Measurements from ENCODE around the gene STAC2. TPM values are rescaled to one million over a fixed set of nuclear protein-coding genes. Genes with fewer than 3 reads are reported as not detected.

Gene STAC2
- total RNA-seq, 1 donor from 2014 or later: not detected

- Histone ChIP-seq H3K4me3 (ENCODE audit: low read depth, low read length) (no peak overlapping the region), H3K27me3 (ENCODE audit: control insufficient read depth, insufficient read depth, low read length) (peaks cover 8% of the 10 kb centered on the region), H3K36me3 (ENCODE audit: control insufficient read depth, insufficient read depth, low read length) (no peaks in the 10 kb centered on the region)
- no peak for DNase-seq (ENCODE audit: low read depth)
- no peak for TF ChIP-seq CTCF (IDR thresholded peaks at IDR 0.05; ENCODE audit: insufficient read depth, low read length, poor library complexity, severe bottlenecking)
These were observed 11.3 kb upstream of the STAC2 start for GRCh38 chr17:39236981-39237441.

DNA sequence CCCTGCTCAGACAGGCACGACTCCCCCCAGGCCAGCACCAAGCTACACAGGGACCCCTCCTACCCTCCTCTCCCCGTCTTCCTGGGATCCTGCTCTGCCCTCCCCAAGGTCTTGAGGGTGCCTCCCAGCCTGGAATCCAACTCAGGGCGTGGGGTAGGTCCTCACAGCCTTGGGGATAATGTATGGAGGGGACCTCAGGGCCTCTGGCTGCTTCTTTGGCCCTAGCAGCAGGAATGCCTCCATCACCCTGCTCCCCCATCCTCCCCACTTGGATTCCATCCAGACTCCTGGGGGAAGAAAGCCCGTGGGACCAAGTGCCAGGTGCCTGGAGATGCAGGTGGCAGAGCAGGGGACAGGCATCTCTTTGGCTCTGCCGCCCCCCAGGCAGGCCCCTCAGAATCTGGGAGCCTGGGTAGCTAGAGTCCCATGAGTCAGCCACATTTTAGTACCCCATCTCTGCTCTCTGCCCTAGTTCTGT lies 10.7 kb upstream of the STAC2 start:
- no peak for TF ChIP-seq CTCF (IDR thresholded peaks at IDR 0.05; ENCODE audit: insufficient read depth, low read length, poor library complexity, severe bottlenecking)
- DNase-seq (ENCODE audit: low read depth): no peak
- Histone ChIP-seq H3K36me3 (ENCODE audit: control insufficient read depth, insufficient read depth, low read length) (no peaks in the 10 kb centered on the region), H3K4me3 (ENCODE audit: low read depth, low read length) (no peak overlapping the region), H3K27me3 (ENCODE audit: control insufficient read depth, insufficient read depth, low read length) (peaks cover 13% of the 10 kb centered on the region)

DNA sequence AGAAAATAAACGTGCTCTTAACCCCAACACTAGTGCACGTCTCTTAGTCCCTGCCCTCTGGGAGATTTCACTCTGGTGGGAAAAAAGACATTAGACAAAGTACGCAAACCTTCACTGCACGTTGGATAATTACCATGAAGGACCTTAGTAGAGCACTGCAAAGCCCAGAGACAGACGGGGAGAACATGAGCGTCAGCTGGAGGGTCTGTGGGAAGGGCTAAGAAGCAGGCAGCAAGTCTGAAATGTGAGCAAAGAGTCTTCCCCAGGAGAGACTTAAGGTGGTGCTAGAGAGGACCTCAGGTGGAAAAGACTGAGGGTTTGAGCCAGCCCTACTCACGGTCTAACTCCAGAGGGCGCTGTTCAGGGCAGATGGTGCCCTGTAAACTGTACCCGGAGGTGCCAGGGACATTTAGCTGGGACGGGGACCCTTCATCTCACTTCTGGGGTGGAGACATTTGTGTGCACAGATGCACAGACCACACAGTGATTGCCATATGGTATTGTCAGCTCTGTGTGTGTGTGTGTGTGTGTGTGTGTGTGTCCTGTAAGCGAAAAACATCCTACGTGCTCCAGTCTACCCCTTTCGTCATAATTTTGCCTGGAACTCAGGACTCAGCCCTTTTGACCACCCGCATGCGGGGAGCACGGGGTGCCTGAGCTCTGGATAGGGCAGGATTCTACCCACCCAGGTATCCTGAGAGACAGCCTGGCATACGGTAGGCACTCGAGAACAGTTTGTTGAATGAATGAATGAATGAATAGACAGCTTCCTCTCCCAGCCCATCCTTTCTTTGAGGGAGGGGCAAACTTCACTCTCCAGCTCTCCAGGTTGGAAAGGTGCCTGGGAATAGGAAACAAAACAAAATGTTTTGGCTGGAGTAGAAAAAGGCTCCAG lies 10.1 kb upstream of the STAC2 start:
- H3K36me3 ChIP-seq (ENCODE audit: control insufficient read depth, insufficient read depth, low read length): no peaks in the 10 kb centered on the region
- peaks cover 17% of the 10 kb centered on the region for H3K27me3 ChIP-seq (ENCODE audit: control insufficient read depth, insufficient read depth, low read length)
- TF ChIP-seq CTCF (IDR thresholded peaks at IDR 0.05; ENCODE audit: insufficient read depth, low read length, poor library complexity, severe bottlenecking): peak; percentile 93
- no peak overlapping the region for H3K4me3 ChIP-seq (ENCODE audit: low read depth, low read length)
- peak; percentile 31 for DNase-seq (ENCODE audit: low read depth)

- H3K36me3 ChIP-seq (ENCODE audit: control insufficient read depth, insufficient read depth, low read length): no peaks in the 10 kb centered on the region
- no peak for DNase-seq (ENCODE audit: low read depth)
- TF ChIP-seq CTCF (IDR thresholded peaks at IDR 0.05; ENCODE audit: insufficient read depth, low read length, poor library complexity, severe bottlenecking): peak; percentile 89
- no peak overlapping the region for H3K4me3 ChIP-seq (ENCODE audit: low read depth, low read length)
- H3K27me3 ChIP-seq (ENCODE audit: control insufficient read depth, insufficient read depth, low read length): peaks cover 31% of the 10 kb centered on the region
These were observed 6.1 kb upstream of the STAC2 start for GRCh38 chr17:39231591-39232551.

GRCh38 chr17:39231091-39231561 lies 5.4 kb upstream of the STAC2 start:
- H3K27me3 ChIP-seq (ENCODE audit: control insufficient read depth, insufficient read depth, low read length): peaks cover 38% of the 10 kb centered on the region
- no peak overlapping the region for H3K4me3 ChIP-seq (ENCODE audit: low read depth, low read length)
- no peaks in the 10 kb centered on the region for H3K36me3 ChIP-seq (ENCODE audit: control insufficient read depth, insufficient read depth, low read length)
- TF ChIP-seq CTCF (IDR thresholded peaks at IDR 0.05; ENCODE audit: insufficient read depth, low read length, poor library complexity, severe bottlenecking): no peak
- no peak for DNase-seq (ENCODE audit: low read depth)
